Measurements from ENCODE around the gene JMJD4. TPM values are rescaled to one million over a fixed set of nuclear protein-coding genes. Genes with fewer than 3 reads are reported as not detected.
"Not testable (repeated sequence)": the region's sequence is repeated elsewhere in the genome, so short reads cannot be mapped to it uniquely, and the experiment has no call there.

JMJD4 gene
- total and polyA plus RNA-seq, 4 donors, result 9.4 to 23.0 (median 15.6) TPM

DNA sequence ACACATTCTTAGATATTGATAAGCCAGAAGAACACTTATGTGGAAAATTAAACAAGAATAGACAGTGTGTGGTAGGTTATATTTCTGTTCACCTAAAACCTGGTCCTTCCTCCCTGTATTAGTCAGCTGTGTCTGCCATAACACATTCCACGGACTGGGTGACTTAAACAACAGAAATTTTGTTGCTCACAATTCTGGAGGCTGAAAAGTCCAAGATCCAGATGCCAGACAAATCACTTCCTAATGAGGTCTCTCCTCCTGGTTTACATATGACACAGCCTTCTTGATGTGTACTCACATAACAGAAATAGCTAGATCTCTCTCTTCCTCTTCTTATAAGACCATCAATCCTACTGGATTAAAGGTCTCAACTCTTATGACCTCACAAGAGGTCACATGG is 25.7 kb downstream of the JMJD4 start:
- no peak overlapping the region for H3K4me3 ChIP-seq
- peaks cover 0 to 11% (median 0%) of the 10 kb centered on the region in 4 donors for H3K9me3 ChIP-seq (ENCODE audit: control insufficient read depth in 4 of 4, insufficient read depth in 3 of 4, low read length in 3 of 4)
- DNase-seq, result no peak
- no peaks in the 10 kb centered on the region for H3K27me3 ChIP-seq (ENCODE audit: control insufficient read depth in 3 of 3, insufficient read depth in 3 of 3, low read length in 2 of 3)
- H3K9ac ChIP-seq (ENCODE audit: insufficient read depth in 1 of 2, low read length in 2 of 2), result no peak overlapping the region
- H3K27ac ChIP-seq (ENCODE audit: low read depth in 1 of 2, low read length in 1 of 2), result no peak overlapping the region
- no peak for ATAC-seq (ENCODE audit: insufficient read depth, low FRiP score)
- WGBS, 2 donors, result 82 to 88% methylated on average over 1 of the region's 1 CpG
- no peaks in the 10 kb centered on the region for H3K4me1 ChIP-seq (ENCODE audit: control insufficient read depth in 5 of 5, insufficient read depth in 5 of 5, low read length in 5 of 5)
- TF ChIP-seq, protein P1, sequence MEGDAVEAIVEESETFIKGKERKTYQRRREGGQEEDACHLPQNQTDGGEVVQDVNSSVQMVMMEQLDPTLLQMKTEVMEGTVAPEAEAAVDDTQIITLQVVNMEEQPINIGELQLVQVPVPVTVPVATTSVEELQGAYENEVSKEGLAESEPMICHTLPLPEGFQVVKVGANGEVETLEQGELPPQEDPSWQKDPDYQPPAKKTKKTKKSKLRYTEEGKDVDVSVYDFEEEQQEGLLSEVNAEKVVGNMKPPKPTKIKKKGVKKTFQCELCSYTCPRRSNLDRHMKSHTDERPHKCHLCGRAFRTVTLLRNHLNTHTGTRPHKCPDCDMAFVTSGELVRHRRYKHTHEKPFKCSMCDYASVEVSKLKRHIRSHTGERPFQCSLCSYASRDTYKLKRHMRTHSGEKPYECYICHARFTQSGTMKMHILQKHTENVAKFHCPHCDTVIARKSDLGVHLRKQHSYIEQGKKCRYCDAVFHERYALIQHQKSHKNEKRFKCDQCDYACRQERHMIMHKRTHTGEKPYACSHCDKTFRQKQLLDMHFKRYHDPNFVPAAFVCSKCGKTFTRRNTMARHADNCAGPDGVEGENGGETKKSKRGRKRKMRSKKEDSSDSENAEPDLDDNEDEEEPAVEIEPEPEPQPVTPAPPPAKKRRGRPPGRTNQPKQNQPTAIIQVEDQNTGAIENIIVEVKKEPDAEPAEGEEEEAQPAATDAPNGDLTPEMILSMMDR (IDR thresholded peaks at IDR 0.05; ENCODE audit: control extremely low read depth, extremely low read depth), result no peak
- no peaks in the 10 kb centered on the region for H3K36me3 ChIP-seq (ENCODE audit: control insufficient read depth in 4 of 4, insufficient read depth in 4 of 4, low read length in 4 of 4)

DNA sequence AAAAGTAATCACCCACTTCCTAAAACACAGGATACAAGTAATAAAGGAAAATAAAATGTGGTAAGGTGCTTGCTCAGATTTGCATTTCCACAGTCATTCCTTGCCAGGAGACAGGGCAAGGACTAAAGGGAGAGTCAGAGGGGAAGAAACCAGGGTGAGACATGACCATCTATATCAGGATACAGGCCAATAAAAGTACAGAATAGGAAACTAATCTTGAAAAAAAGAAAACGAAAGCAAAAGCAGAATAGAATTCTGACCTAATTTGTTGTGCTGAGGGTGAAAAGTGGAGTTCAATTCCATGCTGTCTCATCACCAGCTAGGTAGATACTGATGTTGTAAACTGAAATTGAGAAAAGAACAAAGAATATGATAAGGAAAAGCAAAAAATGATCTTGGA is 27.3 kb downstream of the JMJD4 start:
- H3K9me3 ChIP-seq (ENCODE audit: control insufficient read depth in 4 of 4, insufficient read depth in 3 of 4, low read length in 3 of 4), result peaks cover 0 to 3% (median 1%) of the 10 kb centered on the region in 4 donors
- WGBS, 2 donors, result 45 to 73% methylated on average over 1 of the region's 1 CpG
- H3K27ac ChIP-seq (ENCODE audit: low read depth in 1 of 2, low read length in 1 of 2), result no peak overlapping the region
- no peaks in the 10 kb centered on the region for H3K36me3 ChIP-seq (ENCODE audit: control insufficient read depth in 4 of 4, insufficient read depth in 4 of 4, low read length in 4 of 4)
- no peaks in the 10 kb centered on the region for H3K4me1 ChIP-seq (ENCODE audit: control insufficient read depth in 5 of 5, insufficient read depth in 5 of 5, low read length in 5 of 5)
- TF ChIP-seq, protein P1 (IDR thresholded peaks at IDR 0.05; ENCODE audit: control extremely low read depth, extremely low read depth), result no peak
- DNase-seq (no peak), ATAC-seq (ENCODE audit: insufficient read depth, low FRiP score) (no peak)
- H3K27me3 ChIP-seq (ENCODE audit: control insufficient read depth in 3 of 3, insufficient read depth in 3 of 3, low read length in 2 of 3), result no peaks in the 10 kb centered on the region
- no peak overlapping the region for H3K4me3 ChIP-seq
- H3K9ac ChIP-seq (ENCODE audit: insufficient read depth in 1 of 2, low read length in 2 of 2), result no peak overlapping the region

DNA sequence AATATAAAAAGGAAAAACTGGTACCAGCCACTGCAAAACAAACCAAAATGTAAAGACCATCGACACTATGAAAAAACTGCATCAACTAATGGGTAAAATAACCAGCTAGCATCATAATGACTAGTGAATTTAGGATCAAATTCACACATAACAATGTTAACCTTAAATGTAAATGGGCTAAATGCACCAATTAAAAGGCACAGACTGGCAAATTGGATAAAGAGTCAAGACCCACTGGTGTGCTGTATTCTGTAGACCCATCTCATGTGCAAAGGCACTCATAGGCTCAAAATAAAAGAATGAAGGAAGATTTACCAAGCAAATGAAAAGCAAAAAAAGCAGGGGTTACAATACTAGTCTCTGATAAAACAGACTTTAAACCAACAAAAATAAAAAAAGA is 33.5 kb downstream of the JMJD4 start:
- H3K27me3 ChIP-seq (ENCODE audit: control insufficient read depth in 3 of 3, insufficient read depth in 3 of 3, low read length in 2 of 3); H3K27ac ChIP-seq (ENCODE audit: low read depth in 1 of 2, low read length in 1 of 2); H3K4me1 ChIP-seq (ENCODE audit: control insufficient read depth in 5 of 5, insufficient read depth in 5 of 5, low read length in 5 of 5); H3K4me3 ChIP-seq; H3K36me3 ChIP-seq (ENCODE audit: control insufficient read depth in 4 of 4, insufficient read depth in 4 of 4, low read length in 4 of 4); DNase-seq; H3K9ac ChIP-seq (ENCODE audit: insufficient read depth in 1 of 2, low read length in 2 of 2); ATAC-seq (ENCODE audit: insufficient read depth, low FRiP score): not testable (repeated sequence)
- 89 to 96% methylated on average over 1 of the region's 1 CpG for WGBS, 2 donors
- peaks cover 0 to 22% (median 7%) of the 10 kb centered on the region in 4 donors for H3K9me3 ChIP-seq (ENCODE audit: control insufficient read depth in 4 of 4, insufficient read depth in 3 of 4, low read length in 3 of 4)

GRCh38 chr1:227697321-227697864 is 37.7 kb downstream of the JMJD4 start:
- Histone ChIP-seq H3K9me3 (ENCODE audit: control insufficient read depth in 4 of 4, insufficient read depth in 3 of 4, low read length in 3 of 4) (peaks cover 0 to 25% (median 16%) of the 10 kb centered on the region in 4 donors), H3K27ac (ENCODE audit: low read depth in 1 of 2, low read length in 1 of 2) (no peak overlapping the region), H3K36me3 (ENCODE audit: control insufficient read depth in 4 of 4, insufficient read depth in 4 of 4, low read length in 4 of 4) (no peaks in the 10 kb centered on the region), H3K9ac (ENCODE audit: insufficient read depth in 1 of 2, low read length in 2 of 2) (no peak overlapping the region), H3K4me3 (no peak overlapping the region), H3K4me1 (ENCODE audit: control insufficient read depth in 5 of 5, insufficient read depth in 5 of 5, low read length in 5 of 5) (no peaks in the 10 kb centered on the region), H3K27me3 (ENCODE audit: control insufficient read depth in 3 of 3, insufficient read depth in 3 of 3, low read length in 2 of 3) (no peaks in the 10 kb centered on the region)
- DNase-seq (no peak), ATAC-seq (ENCODE audit: insufficient read depth, low FRiP score) (no peak)
- TF ChIP-seq, protein P1 (IDR thresholded peaks at IDR 0.05; ENCODE audit: control extremely low read depth, extremely low read depth), result no peak
- WGBS, 2 donors, result 84 to 87% methylated on average over 3 of the region's 3 CpGs

Data from lung (tissue), 12 donors.